ENCODE data around the gene AURKA.

The AURKA gene

GRCh38 chr20:56392132-56392880 is at the start of gene AURKA, which contains the start of gene CSTF1:
Gene AURKA (minus strand): TSS chr20:56392215. CDS start chr20:56388197, 4,018 bp downstream.
Gene CSTF1 (plus strand): TSS chr20:56392645. CDS start chr20:56395553, 2,908 bp downstream.
- DNase-seq (ENCODE audit: low read depth in 4 of 4, low spot score in 1 of 4): peak; percentile 93 to 99 (median 98)

- peak in 2 of 4 experiments; percentile 25 to 30 for DNase-seq (ENCODE audit: low read depth in 4 of 4, low spot score in 1 of 4)
These were observed 48.5 kb upstream of the AURKA start for GRCh38 chr20:56440346-56441007.

GRCh38 chr20:56439771-56440291 is 47.8 kb upstream of the AURKA start:
- DNase-seq (ENCODE audit: low read depth in 4 of 4, low spot score in 1 of 4): no peak

GRCh38 chr20:56438284-56438683 is 46.3 kb upstream of the AURKA start:
- DNase-seq (ENCODE audit: low read depth in 4 of 4, low spot score in 1 of 4): no peak

DNA sequence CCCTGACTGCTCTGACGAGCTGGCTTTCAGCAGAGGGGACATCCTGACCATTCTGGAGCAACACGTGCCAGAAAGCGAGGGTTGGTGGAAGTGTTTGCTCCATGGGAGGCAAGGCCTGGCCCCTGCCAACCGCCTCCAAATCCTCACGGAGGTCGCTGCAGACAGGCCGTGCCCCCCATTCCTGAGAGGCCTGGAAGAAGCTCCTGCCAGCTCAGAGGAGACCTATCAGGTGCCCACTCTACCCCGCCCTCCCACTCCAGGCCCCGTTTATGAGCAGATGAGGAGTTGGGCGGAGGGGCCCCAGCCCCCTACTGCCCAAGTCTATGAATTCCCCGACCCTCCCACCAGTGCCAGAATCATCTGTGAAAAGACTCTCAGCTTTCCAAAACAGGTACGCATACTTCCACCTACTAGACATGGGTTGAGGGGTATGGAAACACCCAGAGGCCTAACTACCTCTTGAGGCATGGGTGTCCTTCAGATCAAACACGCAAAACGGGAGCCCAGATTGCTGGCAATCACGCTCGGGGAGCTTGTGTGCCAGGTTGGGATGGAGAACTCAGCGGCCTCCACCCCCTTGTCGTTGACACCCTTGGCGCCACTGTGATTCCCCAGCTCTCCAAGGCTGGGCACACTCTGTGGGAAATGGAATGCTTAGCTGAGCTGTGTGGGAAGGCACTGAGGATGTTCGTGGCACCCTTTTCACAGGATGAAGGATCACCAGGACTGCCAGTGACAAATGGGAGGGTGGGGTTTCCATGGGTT is 45.4 kb upstream of the AURKA start:
- no peak for DNase-seq (ENCODE audit: low read depth in 4 of 4, low spot score in 1 of 4)

DNA sequence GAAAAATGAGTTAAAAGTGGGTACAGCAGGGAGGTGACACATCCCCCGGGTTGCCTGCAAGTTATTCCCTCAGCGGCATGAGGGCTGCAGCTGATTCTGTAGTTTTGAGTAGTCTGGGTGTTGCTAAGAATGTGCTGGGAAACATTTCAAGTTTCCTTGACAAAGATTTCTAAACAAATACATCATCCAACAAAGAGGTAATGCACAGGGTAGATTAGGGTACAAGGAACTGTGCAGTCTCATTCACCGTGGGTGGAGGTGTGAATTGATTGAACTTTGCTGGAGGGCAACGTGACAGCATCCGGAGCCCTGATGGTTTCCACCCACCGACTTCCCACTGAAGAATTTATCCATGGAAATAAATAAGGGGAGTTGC is 41.9 kb upstream of the AURKA start:
- no peak for DNase-seq (ENCODE audit: low read depth in 4 of 4, low spot score in 1 of 4)

- DNase-seq (ENCODE audit: low read depth in 4 of 4, low spot score in 1 of 4): no peak
These were observed 41.3 kb upstream of the AURKA start for GRCh38 chr20:56433221-56433879.

- DNase-seq (ENCODE audit: low read depth in 4 of 4, low spot score in 1 of 4): no peak
These were observed 39.5 kb upstream of the AURKA start for GRCh38 chr20:56431471-56431870.

DNA sequence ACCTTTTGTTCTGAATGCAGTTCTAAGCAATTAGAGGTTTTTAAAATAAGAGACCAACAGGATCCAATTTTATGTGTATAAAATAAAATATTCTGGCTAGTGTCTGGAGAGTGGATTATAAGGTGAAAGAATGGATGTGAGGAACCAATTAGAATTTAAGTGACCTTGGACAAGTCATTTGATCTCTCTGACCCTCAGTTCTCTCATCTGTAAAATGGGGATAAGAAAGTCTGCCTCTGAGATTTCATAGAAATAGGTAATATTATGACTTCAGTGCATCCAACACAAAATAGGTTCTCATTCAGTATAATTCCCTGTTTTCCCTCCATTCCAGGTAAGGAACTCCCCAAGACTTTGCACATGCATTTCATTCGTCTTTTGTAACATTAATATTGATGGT is 38.9 kb upstream of the AURKA start:
- no peak for DNase-seq (ENCODE audit: low read depth in 4 of 4, low spot score in 1 of 4)

DNA sequence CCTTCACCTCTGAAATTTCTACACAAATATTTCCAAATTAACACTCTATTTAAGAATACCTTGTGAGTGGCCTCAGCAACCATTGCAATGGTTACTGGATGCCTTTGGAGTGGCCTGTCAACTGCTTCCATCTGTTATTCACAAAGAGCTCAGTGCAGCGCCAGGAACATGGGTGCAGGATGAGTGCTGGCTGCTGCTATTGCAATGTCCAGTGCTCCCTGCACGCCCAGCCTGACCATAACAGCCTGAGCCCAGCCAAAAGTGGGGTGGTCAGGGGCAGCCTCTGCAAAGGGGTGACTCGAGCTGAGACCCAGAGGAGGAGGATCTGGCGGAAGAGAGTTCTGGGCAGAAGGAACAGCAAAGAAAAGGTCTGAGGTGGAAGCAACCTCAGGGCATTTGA is 38.4 kb upstream of the AURKA start:
- no peak for DNase-seq (ENCODE audit: low read depth in 4 of 4, low spot score in 1 of 4)

DNA sequence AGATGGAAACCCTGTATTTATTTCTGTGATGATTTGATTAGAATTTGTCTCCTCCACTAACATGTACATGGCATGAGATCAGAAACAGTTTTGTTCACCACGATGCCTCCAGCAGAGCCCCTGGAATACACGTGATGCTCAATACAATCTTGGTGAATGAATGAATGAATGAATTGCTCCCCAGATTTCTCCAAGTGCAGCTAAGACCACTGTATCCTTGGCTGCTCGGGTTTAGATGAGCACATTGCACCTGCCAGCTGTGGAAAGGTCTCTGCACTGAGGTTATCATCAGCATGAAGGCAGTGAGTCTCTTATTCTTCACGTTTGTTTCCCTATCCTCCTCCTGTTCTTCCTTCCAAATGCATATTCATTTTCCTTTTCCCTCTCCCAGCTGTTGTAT is 37.9 kb upstream of the AURKA start:
- DNase-seq (ENCODE audit: low read depth in 4 of 4, low spot score in 1 of 4): no peak

- peak in 2 of 4 experiments; percentile 21 to 33 for DNase-seq (ENCODE audit: low read depth in 4 of 4, low spot score in 1 of 4)
These were observed 37.5 kb upstream of the AURKA start for GRCh38 chr20:56429502-56429901.

- DNase-seq (ENCODE audit: low read depth in 4 of 4, low spot score in 1 of 4): no peak
These were observed 36.9 kb upstream of the AURKA start for GRCh38 chr20:56428881-56429280.

DNA sequence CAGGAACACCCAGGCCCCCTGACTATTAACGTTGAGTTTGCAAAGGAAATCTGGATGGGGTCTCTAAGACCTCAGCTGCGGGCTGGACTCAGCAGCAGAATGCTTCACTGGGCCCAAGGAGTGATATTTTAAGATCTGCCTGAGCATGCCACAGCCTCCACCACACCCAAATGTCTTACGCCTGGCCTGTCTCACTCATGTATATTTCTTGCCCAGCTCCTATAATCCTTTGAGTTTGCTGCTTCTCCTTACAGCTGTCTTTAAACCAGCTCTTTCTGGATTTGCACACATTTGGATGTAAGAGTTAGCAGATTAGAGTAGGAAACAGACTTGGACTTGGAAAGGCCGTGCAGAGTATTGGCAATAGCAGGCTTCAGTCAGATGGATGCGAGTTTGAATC is 36.4 kb upstream of the AURKA start:
- DNase-seq (ENCODE audit: low read depth in 4 of 4, low spot score in 1 of 4): no peak

DNA sequence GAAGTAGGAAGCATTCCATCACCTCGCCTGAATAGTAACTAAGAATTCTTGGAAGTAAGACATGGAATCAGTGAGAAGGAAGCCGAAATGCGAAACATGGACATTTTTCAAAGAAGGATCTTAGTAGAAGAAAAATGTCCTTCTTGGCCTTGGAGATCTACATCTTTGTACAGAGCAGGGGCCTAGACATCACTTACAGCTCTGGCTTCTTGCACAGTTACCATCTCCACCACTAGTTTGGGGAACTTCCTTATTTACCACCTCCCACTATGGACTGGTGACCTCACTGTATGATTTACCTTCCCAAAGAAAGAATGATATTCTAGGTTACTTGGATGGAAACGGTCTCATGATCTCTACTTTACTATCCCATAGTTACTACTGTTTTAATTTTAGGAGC is 35.8 kb upstream of the AURKA start:
- DNase-seq (ENCODE audit: low read depth in 4 of 4, low spot score in 1 of 4): no peak

- no peak for DNase-seq (ENCODE audit: low read depth in 4 of 4, low spot score in 1 of 4)
These were observed 34.9 kb upstream of the AURKA start for GRCh38 chr20:56426926-56427325.

DNA sequence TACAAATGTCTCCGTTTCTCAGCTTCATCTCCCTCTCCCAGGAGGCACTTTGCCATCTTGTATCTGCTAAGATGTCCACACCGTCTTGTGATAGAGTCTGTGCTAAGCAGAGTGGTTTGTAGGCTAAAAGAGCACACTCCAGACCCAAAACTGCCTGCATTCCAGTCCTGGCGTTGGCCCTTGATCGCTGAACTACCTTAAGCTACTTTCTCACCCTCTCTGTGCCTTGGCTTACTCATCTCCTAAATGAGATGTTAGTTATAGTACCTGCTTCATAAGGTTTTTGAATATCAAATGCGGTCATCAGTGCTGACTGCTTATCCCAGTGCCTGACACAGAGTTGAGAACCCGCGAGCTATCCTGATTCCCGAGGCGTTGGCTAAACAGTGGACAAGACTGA is 34.0 kb upstream of the AURKA start:
- DNase-seq (ENCODE audit: low read depth in 4 of 4, low spot score in 1 of 4): no peak

GRCh38 chr20:56424931-56425330 is 32.9 kb upstream of the AURKA start:
- no peak for DNase-seq (ENCODE audit: low read depth in 4 of 4, low spot score in 1 of 4)

GRCh38 chr20:56423886-56424285 is 31.9 kb upstream of the AURKA start:
- DNase-seq (ENCODE audit: low read depth in 4 of 4, low spot score in 1 of 4): no peak

GRCh38 chr20:56423211-56423610 is 31.2 kb upstream of the AURKA start:
- no peak for DNase-seq (ENCODE audit: low read depth in 4 of 4, low spot score in 1 of 4)

- DNase-seq (ENCODE audit: low read depth in 4 of 4, low spot score in 1 of 4): no peak
These were observed 30.8 kb upstream of the AURKA start for GRCh38 chr20:56422824-56423189.
